CD14-positive monocyte (primary cell): ENCODE measurements around the gene CDH12. TPM values are rescaled to one million over a fixed set of nuclear protein-coding genes. Genes with fewer than 3 reads are reported as not detected.

Experiments
- DNase-seq, 3 donors: peaks; one replicate each; pipeline ENCODE4 v3.0.0-alpha.2; 2011 to 2022
- H2AFZ ChIP-seq: 2 replicates; pipeline ENCODE4 v1.6.0; 2012; ENCODE audit warnings: mild to moderate bottlenecking, low read depth, low read length, inconsistent platforms; ENCODE audit not compliant: insufficient read depth, poor library complexity, severe bottlenecking
- H3K27ac ChIP-seq, 2 donors: 1 replicate in 1 of 2; 2 replicates in 1 of 2; pipeline ENCODE4 v1.5.1; 2012 to 2013; ENCODE audit warnings: low read length in 2 of 2, control low read depth in 1 of 2, inconsistent platforms in 1 of 2, low read depth in 1 of 2, mild to moderate bottlenecking in 1 of 2
- H3K27me3 ChIP-seq, 2 donors: one replicate each; pipeline versions ENCODE4 v1.6.0 to v1.6.1; 2011 to 2013; ENCODE audit warnings: low read length in 2 of 2; ENCODE audit not compliant: control insufficient read depth in 2 of 2, insufficient read depth in 2 of 2
- H3K36me3 ChIP-seq, 2 donors: replicated peaks in 1 of 2; 1 replicate in 1 of 2; 2 replicates in 1 of 2; pipeline versions ENCODE4 v1.5.1 to v1.6.1; 2012 to 2013; ENCODE audit warnings: low read length in 2 of 2, control low read depth in 1 of 2, inconsistent platforms in 1 of 2, mild to moderate bottlenecking in 1 of 2; ENCODE audit not compliant: insufficient read depth in 2 of 2, control insufficient read depth in 1 of 2
- H3K4me1 ChIP-seq, 2 donors: 1 replicate in 1 of 2; 2 replicates in 1 of 2; pipeline versions ENCODE4 v1.5.1 to v1.6.1; 2012 to 2013; ENCODE audit warnings: low read length in 2 of 2, control low read depth in 1 of 2, inconsistent platforms in 1 of 2, mild to moderate bottlenecking in 1 of 2, moderate library complexity in 1 of 2; ENCODE audit not compliant: insufficient read depth in 2 of 2, control insufficient read depth in 1 of 2
- H3K4me2 ChIP-seq: replicated peaks from 2 replicates; pipeline ENCODE3; 2012; ENCODE audit warnings: low read length, moderate library complexity, mild to moderate bottlenecking; ENCODE audit not compliant: poor library complexity, severe bottlenecking; ENCODE audit errors: extremely low read depth
- H3K4me3 ChIP-seq, 3 experiments: fragments of 200-600 bp in 1 of 3; sonication (generic) in 1 of 3; replicated peaks in 1 of 3; 1 replicate in 2 of 3; 2 replicates in 1 of 3; pipeline ENCODE4 v1.5.1; 2011 to 2013; ENCODE audit warnings: low read length in 3 of 3, mild to moderate bottlenecking in 3 of 3, control low read depth in 2 of 3, low read depth in 2 of 3, inconsistent platforms in 1 of 3, moderate library complexity in 1 of 3
- H3K79me2 ChIP-seq: 2 replicates; pipeline ENCODE4 v1.6.0; 2012; ENCODE audit warnings: mild to moderate bottlenecking, control low read depth, inconsistent platforms, low read length, moderate library complexity; ENCODE audit not compliant: insufficient read depth
- H3K9ac ChIP-seq: 2 replicates; pipeline ENCODE4 v1.6.0; 2017; ENCODE audit warnings: low read length, mild to moderate bottlenecking; ENCODE audit not compliant: insufficient read depth, poor library complexity, severe bottlenecking
- H3K9me3 ChIP-seq, 2 donors: replicated peaks in 1 of 2; 1 replicate in 1 of 2; 2 replicates in 1 of 2; pipeline versions ENCODE4 v1.5.1 to v1.6.1; 2012 to 2013; ENCODE audit warnings: low read length in 2 of 2, control low read depth in 1 of 2; ENCODE audit not compliant: control insufficient read depth in 1 of 2, insufficient read depth in 1 of 2
- H4K20me1 ChIP-seq: 2 replicates; pipeline ENCODE4 v1.6.0; 2012; ENCODE audit warnings: mild to moderate bottlenecking, low read length, control low read depth, moderate library complexity; ENCODE audit not compliant: insufficient read depth
- H3K27ac Mint-ChIP-seq, 7 donors: one replicate each; pipeline ENCODE4 v1.8.0; 2020; ENCODE audit warnings: mild to moderate bottlenecking in 7 of 7, mixed read lengths in 7 of 7, moderate library complexity in 6 of 7, inconsistent platforms in 2 of 7
- H3K27me3 Mint-ChIP-seq, 3 donors: one replicate each; pipeline ENCODE4 v1.8.0; 2021 to 2022; ENCODE audit warnings: low read depth in 3 of 3, mild to moderate bottlenecking in 3 of 3, mixed read lengths in 3 of 3, moderate library complexity in 3 of 3, inconsistent platforms in 1 of 3
- H3K36me3 Mint-ChIP-seq, 2 donors: one replicate each; pipeline ENCODE4 v1.8.0; 2020; ENCODE audit warnings: mixed read lengths in 2 of 2, inconsistent platforms in 1 of 2, mild to moderate bottlenecking in 1 of 2
- H3K4me1 Mint-ChIP-seq: one replicate; pipeline ENCODE4 v1.8.0; 2020; ENCODE audit warnings: mild to moderate bottlenecking, mixed read lengths
- H3K4me3 Mint-ChIP-seq, 2 donors: one replicate each; pipeline ENCODE4 v1.8.0; 2020; ENCODE audit warnings: mild to moderate bottlenecking in 2 of 2, mixed read lengths in 2 of 2, moderate library complexity in 1 of 2
- H3K9me3 Mint-ChIP-seq, 7 donors: one replicate each; pipeline ENCODE4 v1.8.0; 2020 to 2022; ENCODE audit warnings: mixed read lengths in 7 of 7, mild to moderate bottlenecking in 6 of 7, moderate library complexity in 6 of 7, inconsistent platforms in 2 of 7
- WGBS: methylation state at CpG from one replicate; pipeline ENCODE4 v1.1.5; 2013; ENCODE audit warnings: missing lambda C conversion rate; ENCODE audit not compliant: insufficient coverage; 5-methylcytosine and 5-hydroxymethylcytosine counted together
- intact Hi-C, 2 donors: fragments of 100-400 bp; cut with micrococcal nuclease; formaldehyde crosslinking; loops; one replicate each; pipeline versions ENCODE4 v1.15.0 to v1.15.1; 2023
- polyA plus RNA-seq, 3 donors: library from polyadenylated mRNA; depleted of rRNA in 1 of 3; unstranded in 2 of 3; stranded (reverse) in 1 of 3; fragments of 300-500 nt in 2 of 3; fragments of >200 nt in 1 of 3; fragmentation: Illumina TruSeq in 2 of 3; gene quantifications; 1 replicate in 2 of 3; 2 replicates in 1 of 3; pipeline ENCODE4 v1.2.3, GENCODE V29; 2012 to 2021
- TF ChIP-seq, protein P1 (sequence below): fragments of 200-600 bp; IDR thresholded peaks from one replicate; pipeline ENCODE4 v1.8.0; 2022; ENCODE audit warnings: antibody characterized with exemption, mild to moderate bottlenecking

CDH12 gene
- polyA plus RNA-seq, 3 donors: not detected

GRCh38 chr5:22329683-22330082 lies 523.5 kb downstream of the CDH12 start:
- H3K27me3 ChIP-seq: no peaks in the 10 kb centered on the region
- DNase-seq: no peak
- no peaks in the 10 kb centered on the region for H4K20me1 ChIP-seq
- Mint-ChIP-seq H3K27me3 (no peaks in the 10 kb centered on the region), H3K9me3 (peaks cover 0 to 17% (median 5%) of the 10 kb centered on the region in 7 donors), H3K4me1 (no peaks in the 10 kb centered on the region), H3K27ac (no peak overlapping the region), H3K36me3 (no peaks in the 10 kb centered on the region), H3K4me3 (no peak overlapping the region)
- H3K4me1 ChIP-seq: no peaks in the 10 kb centered on the region
- H3K36me3 ChIP-seq: no peaks in the 10 kb centered on the region
- H2AFZ ChIP-seq: no peak overlapping the region
- no peak overlapping the region for H3K4me3 ChIP-seq
- peaks cover 0 to 7% of the 10 kb centered on the region in 2 donors for H3K9me3 ChIP-seq
- TF ChIP-seq, protein P1, sequence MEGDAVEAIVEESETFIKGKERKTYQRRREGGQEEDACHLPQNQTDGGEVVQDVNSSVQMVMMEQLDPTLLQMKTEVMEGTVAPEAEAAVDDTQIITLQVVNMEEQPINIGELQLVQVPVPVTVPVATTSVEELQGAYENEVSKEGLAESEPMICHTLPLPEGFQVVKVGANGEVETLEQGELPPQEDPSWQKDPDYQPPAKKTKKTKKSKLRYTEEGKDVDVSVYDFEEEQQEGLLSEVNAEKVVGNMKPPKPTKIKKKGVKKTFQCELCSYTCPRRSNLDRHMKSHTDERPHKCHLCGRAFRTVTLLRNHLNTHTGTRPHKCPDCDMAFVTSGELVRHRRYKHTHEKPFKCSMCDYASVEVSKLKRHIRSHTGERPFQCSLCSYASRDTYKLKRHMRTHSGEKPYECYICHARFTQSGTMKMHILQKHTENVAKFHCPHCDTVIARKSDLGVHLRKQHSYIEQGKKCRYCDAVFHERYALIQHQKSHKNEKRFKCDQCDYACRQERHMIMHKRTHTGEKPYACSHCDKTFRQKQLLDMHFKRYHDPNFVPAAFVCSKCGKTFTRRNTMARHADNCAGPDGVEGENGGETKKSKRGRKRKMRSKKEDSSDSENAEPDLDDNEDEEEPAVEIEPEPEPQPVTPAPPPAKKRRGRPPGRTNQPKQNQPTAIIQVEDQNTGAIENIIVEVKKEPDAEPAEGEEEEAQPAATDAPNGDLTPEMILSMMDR: no peak
- no peaks in the 10 kb centered on the region for H3K79me2 ChIP-seq
- no peak overlapping the region for H3K4me2 ChIP-seq
- no peak overlapping the region for H3K27ac ChIP-seq
- intact Hi-C loops: no loop called here
- 50% methylated on average over 1 of the region's 1 CpG for WGBS
- no peak overlapping the region for H3K9ac ChIP-seq

DNA sequence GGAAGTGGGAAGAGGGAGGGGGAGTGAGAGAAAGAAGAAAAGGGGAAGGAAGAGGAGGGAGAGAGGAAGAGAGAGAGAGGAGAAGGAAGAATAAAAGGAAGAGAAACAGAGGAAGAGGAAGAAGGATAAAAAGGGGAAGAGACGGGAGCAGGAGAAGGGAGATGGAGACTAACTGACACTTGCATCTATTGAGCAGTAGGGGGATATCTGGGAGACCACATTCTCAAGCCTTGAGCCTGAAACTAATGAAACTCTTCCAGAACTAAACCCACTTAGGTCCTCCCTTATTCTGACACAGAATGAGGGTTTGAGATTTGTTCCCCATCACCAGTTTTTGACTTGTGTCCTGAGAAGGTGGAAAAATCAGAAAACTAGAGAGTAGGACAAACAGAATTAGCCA lies 533.3 kb downstream of the CDH12 start:
- no peaks in the 10 kb centered on the region for H3K36me3 Mint-ChIP-seq
- Histone ChIP-seq H3K9ac (no peak overlapping the region), H3K79me2 (no peaks in the 10 kb centered on the region), H3K27me3 (no peaks in the 10 kb centered on the region), H2AFZ (no peak overlapping the region), H3K4me2 (no peak overlapping the region), H3K9me3 (no peaks in the 10 kb centered on the region), H3K36me3 (no peaks in the 10 kb centered on the region), H4K20me1 (no peaks in the 10 kb centered on the region), H3K4me1 (no peaks in the 10 kb centered on the region), H3K4me3 (no peak overlapping the region), H3K27ac (no peak overlapping the region)
- peaks cover 0 to 2% (median 1%) of the 10 kb centered on the region in 7 donors for H3K9me3 Mint-ChIP-seq
- no peak for DNase-seq
- intact Hi-C loops: no loop called here
- no peaks in the 10 kb centered on the region for H3K4me1 Mint-ChIP-seq
- TF ChIP-seq, protein P1: no peak
- H3K27me3 Mint-ChIP-seq: peaks cover 0 to 2% (median 0%) of the 10 kb centered on the region in 3 donors
- no peak overlapping the region for H3K27ac Mint-ChIP-seq
- no peak overlapping the region for H3K4me3 Mint-ChIP-seq
- no CpG with 5 or more reads among the region's 1 CpG for WGBS
